Gastroesophageal sphincter (tissue), 4 donors: Measurements from ENCODE around the gene CCL4. TPM values are rescaled to one million over a fixed set of nuclear protein-coding genes. Genes with fewer than 3 reads are reported as not detected.

ENCODE experiments used
- ATAC-seq: fragments of 150-250 bp; one replicate; pipeline ENCODE4 v1.9.1; 2016; ENCODE audit warnings: mild to moderate bottlenecking, moderate library complexity
- H3K27ac ChIP-seq, 4 donors: fragments of 200-600 bp; sonication (generic) in 3 of 4; 1 replicate in 3 of 4; 2 replicates in 1 of 4; pipeline ENCODE4 v1.5.1; 2016 to 2019
- H3K27me3 ChIP-seq: fragments of 200-600 bp; sonication (generic); one replicate; pipeline ENCODE4 v1.5.1; 2019
- H3K36me3 ChIP-seq, 2 donors: fragments of 200-600 bp; sonication (generic); one replicate each; pipeline ENCODE4 v1.5.1; 2019; ENCODE audit warnings: control low read depth in 1 of 2
- H3K4me1 ChIP-seq, 3 donors: fragments of 200-600 bp; sonication (generic); 1 replicate in 2 of 3; 2 replicates in 1 of 3; pipeline ENCODE4 v1.5.1; 2016 to 2019; ENCODE audit warnings: control low read depth in 2 of 3
- H3K4me3 ChIP-seq, 2 donors: fragments of 200-600 bp; sonication (generic); one replicate each; pipeline ENCODE4 v1.5.1; 2019; ENCODE audit warnings: mild to moderate bottlenecking in 1 of 2, moderate library complexity in 1 of 2
- H3K9me3 ChIP-seq, 3 donors: fragments of 200-600 bp; sonication (generic); one replicate each; pipeline ENCODE4 v1.5.1; 2017 to 2019; ENCODE audit warnings: control low read depth in 2 of 3
- CTCF ChIP-seq, 4 experiments: fragments of 200-600 bp in 2 of 4; fragments of 450-650 bp in 2 of 4; sonication (generic) in 1 of 4; IDR thresholded peaks; one replicate each; pipeline ENCODE4 v1.5.1; 2017 to 2019; ENCODE audit warnings: antibody characterized with exemption in 4 of 4, mild to moderate bottlenecking in 2 of 4, moderate library complexity in 2 of 4
- EP300 ChIP-seq: sonication (generic); formaldehyde crosslinking; IDR thresholded peaks from one replicate; pipeline ENCODE4 v1.6.1; 2017; ENCODE audit warnings: antibody characterized with exemption, mild to moderate bottlenecking
- POLR2A ChIP-seq, 2 donors: fragments of 450-650 bp; IDR thresholded peaks; one replicate each; pipeline ENCODE4 v1.6.1; 2017; ENCODE audit warnings: antibody characterized with exemption in 2 of 2, mild to moderate bottlenecking in 2 of 2, moderate library complexity in 1 of 2
- POLR2AphosphoS5 ChIP-seq: sonication (generic); formaldehyde crosslinking; IDR thresholded peaks from one replicate; pipeline ENCODE4 v1.6.1; 2017; ENCODE audit warnings: antibody characterized with exemption
- WGBS, 2 donors: methylation state at CpG; one replicate each; pipeline ENCODE4 v1.1.5; 2018; ENCODE audit warnings: low coverage in 1 of 2; 5-methylcytosine and 5-hydroxymethylcytosine counted together
- total RNA-seq, 4 donors: library from RNA; depleted of rRNA; stranded (reverse); fragments of >200 nt; gene quantifications; one replicate each; pipeline ENCODE4 v1.1.0, GENCODE V29; 2016

Gene CCL4
- total RNA-seq, 4 donors from 2014 or later, result 1.4 to 4.7 TPM; not detected in 2

DNA sequence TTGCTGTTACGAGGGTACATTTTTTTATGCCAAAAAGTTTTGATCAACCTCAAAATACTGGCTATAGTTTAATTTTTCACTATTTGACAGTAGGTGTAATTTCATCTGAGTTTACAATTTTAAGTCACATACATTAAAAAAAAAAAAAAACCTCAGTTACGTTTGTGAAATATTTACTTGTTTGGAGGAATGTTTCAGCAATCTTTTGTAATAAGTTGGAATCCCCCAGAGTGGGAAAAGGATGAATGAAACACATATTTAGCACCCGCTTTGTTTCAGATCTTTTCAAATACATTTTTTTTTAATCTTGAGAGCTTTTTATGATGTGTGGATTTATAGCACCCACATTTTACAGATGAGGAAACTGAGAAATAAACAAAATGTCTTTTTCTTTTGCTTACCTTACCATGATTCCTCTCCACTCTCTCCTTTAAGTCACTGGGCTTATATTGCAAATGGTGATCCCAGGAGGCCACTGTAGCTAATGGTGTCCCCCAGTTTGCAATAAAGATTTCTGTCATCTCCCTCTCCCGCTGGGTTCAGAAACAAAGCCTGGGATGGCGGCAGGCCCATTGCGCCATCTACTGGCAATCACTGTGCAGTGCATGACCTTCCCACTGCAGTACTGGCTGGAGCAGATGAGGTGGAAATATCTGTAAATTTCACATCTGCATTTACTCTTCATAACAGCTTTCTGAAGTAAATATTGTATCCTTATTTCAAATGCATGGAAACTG, 45.1 kb downstream of the CCL4 start:
- peaks cover 0 to 12% (median 0%) of the 10 kb centered on the region in 3 donors for H3K4me1 ChIP-seq
- peak; percentile 67 for ATAC-seq
- no peaks in the 10 kb centered on the region for H3K36me3 ChIP-seq
- H3K27me3 ChIP-seq, result peaks cover 44% of the 10 kb centered on the region
- no peaks in the 10 kb centered on the region for H3K9me3 ChIP-seq
- no peak for TF ChIP-seq EP300
- TF ChIP-seq CTCF (IDR thresholded peaks at IDR 0.05), result peak; percentile 77 to 97 (median 94)
- 38 to 50% methylated on average over 3 to 6 of the region's 6 CpGs for WGBS, 2 donors
- no peak overlapping the region for H3K4me3 ChIP-seq
- H3K27ac ChIP-seq, result no peak overlapping the region

DNA sequence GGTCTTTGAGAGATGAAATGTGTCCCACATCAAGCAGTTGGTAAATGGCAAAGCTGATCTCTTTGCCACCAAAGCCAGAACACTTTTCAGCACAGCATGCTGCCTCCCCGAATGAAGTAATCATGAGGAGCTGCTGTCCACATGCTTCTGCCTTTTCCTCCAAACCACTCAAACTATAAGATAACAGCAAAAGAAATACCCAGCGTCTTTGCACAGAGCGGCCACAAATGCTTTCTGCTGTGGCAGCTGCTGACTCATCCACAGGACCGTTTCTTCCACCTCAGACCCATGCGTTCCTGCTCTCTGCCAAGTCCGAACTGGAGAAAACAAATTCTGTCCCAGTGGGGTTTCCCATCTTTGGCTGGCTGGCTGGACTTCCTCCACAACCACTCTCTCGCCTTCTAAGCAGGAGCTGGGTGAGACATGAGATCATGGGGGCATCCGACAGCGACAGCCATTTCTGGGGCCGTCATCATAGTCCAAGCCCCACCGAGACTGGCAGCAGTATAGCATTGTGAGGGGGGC, 45.7 kb downstream of the CCL4 start:
- H3K27ac ChIP-seq, result no peak overlapping the region
- TF ChIP-seq CTCF (IDR thresholded peaks at IDR 0.05), result no peak
- no peak for TF ChIP-seq POLR2A (IDR thresholded peaks at IDR 0.05)
- no peak for TF ChIP-seq EP300
- no peak for TF ChIP-seq POLR2AphosphoS5
- peaks cover 50% of the 10 kb centered on the region for H3K27me3 ChIP-seq
- H3K4me1 ChIP-seq, result peaks cover 0 to 12% (median 0%) of the 10 kb centered on the region in 3 donors
- H3K9me3 ChIP-seq, result no peaks in the 10 kb centered on the region
- no peaks in the 10 kb centered on the region for H3K36me3 ChIP-seq
- ATAC-seq, result peak; percentile 70
- no peak overlapping the region for H3K4me3 ChIP-seq
- 41 to 45% methylated on average over 2 to 7 of the region's 11 CpGs for WGBS, 2 donors

DNA sequence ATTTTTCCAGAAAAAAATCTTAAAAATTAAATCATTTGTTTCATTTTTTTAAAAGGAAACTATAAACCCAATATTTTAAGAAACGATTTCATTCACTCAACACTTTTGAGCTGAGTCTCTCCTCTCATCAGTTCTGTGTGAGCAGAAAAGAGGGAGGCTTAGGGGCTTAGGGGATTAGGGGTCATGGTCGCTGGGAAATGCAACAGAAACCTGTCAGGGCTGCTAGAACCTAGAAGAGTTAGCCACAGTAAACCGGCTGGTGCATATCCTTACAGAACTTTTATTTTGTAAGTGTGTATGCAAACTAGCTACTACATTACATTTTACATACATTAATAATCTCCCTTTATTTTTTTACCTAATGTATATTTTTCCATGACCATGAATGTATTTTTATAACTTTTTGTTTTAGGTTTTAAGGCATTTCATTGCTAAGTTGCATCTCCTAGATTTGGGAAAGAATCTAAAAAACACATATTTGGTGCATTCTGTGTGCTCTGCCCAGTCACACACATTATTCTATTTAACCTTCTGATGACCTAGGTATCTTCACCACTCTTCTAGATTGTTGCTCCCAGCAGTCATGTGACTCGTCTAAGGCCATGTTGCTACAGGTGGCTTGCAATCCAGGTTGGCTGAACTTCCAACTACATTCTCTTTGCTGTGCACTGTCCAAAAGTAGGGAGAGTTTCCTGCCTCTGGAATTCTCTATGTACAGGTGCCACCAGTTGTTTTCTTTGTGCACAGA, 48.4 kb downstream of the CCL4 start:
- 57 to 58% methylated on average over 4 of the region's 4 CpGs for WGBS, 2 donors
- H3K27me3 ChIP-seq, result peaks cover 60% of the 10 kb centered on the region

DNA sequence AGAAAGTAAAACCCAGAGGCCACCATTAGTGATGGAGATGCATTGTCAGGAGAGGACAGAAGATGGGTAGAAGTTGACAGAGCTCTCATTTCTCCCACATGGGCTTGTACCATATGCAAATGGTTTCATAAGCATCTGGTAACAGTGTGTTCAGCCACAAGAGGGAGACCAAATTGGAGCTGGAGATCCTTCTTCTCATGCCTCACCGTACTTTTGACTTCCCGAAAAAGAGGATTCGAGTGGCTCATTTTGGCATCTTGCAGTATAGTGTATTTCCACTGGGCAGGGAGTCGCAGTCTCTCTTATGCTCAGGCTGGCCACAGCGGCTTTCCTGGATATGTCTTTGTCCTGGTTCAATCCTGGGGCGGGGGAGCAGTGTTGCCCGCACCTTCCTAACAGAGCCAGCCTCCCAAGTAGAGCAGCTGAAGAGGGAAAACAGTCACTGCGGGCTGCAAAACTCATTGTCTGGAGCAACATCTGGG, 49.1 kb downstream of the CCL4 start:
- Histone ChIP-seq H3K9me3 (no peaks in the 10 kb centered on the region), H3K4me1 (peaks cover 0 to 12% (median 0%) of the 10 kb centered on the region in 3 donors), H3K27ac (no peak overlapping the region), H3K27me3 (peaks cover 55% of the 10 kb centered on the region), H3K36me3 (no peaks in the 10 kb centered on the region), H3K4me3 (no peak overlapping the region)
- WGBS, 2 donors, result 62 to 83% methylated on average over 2 to 7 of the region's 8 CpGs
- no peak for TF ChIP-seq POLR2AphosphoS5
- no peak for TF ChIP-seq CTCF (IDR thresholded peaks at IDR 0.05)
- no peak for TF ChIP-seq EP300
- TF ChIP-seq POLR2A (IDR thresholded peaks at IDR 0.05), result no peak
- no peak for ATAC-seq

More for the DNA sequence above, 48.4 kb downstream of the CCL4 start:
- Histone ChIP-seq H3K9me3 (no peaks in the 10 kb centered on the region), H3K36me3 (no peaks in the 10 kb centered on the region), H3K4me3 (no peak overlapping the region), H3K27ac (no peak overlapping the region), H3K4me1 (peaks cover 0 to 12% (median 0%) of the 10 kb centered on the region in 3 donors)
- no peak for ATAC-seq
- no peak for TF ChIP-seq POLR2A (IDR thresholded peaks at IDR 0.05)
- TF ChIP-seq POLR2AphosphoS5, result no peak
- TF ChIP-seq CTCF (IDR thresholded peaks at IDR 0.05), result no peak
- TF ChIP-seq EP300, result no peak
